MM.1S (cell line): ENCODE results near the gene ACVR1.

Experiments
- CTCF ChIP-seq: fragments of 300-600 bp; sonication (generic); IDR thresholded peaks from 2 replicates; pipeline ENCODE4 v1.5.1; 2016; ENCODE audit warnings: antibody characterized with exemption, low read length, mixed read lengths
- EZH2 ChIP-seq: fragments of 300-600 bp; sonication (generic); optimal IDR thresholded peaks from 2 replicates; pipeline ENCODE3; 2017; ENCODE audit warnings: low read depth, mild to moderate bottlenecking, antibody characterized with exemption, low read length, mixed read lengths
- EZH2phosphoT487 ChIP-seq: fragments of 300-600 bp; sonication (generic); IDR thresholded peaks from 2 replicates; pipeline ENCODE4 v1.6.1; 2018; ENCODE audit warnings: antibody characterized with exemption, low read length

DNA sequence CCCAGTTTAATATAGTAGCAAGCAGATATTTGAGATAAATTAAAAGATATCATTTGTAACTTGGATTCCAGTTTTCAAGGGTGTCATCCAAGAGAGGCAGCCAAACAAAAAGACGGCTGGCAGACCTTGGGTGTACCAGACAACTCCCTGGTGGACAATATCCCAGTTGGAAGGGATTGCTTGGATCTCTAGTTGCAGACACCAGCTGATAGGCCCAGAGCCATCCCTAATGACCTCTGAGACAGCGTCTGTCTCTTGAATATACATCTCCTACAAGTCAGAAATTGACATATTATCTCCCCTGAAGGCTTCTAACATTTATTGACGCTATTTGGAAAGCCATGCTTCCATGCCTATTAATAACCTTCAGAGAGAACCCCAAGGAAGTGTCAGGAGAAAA lies 67.7 kb downstream of the ACVR1 start:
- TF ChIP-seq EZH2phosphoT487: no peak
- no peak for TF ChIP-seq CTCF
- TF ChIP-seq EZH2: no peak
